SK-N-SH (cell line): ENCODE data around the gene VGLL4. TPM values are rescaled to one million over a fixed set of nuclear protein-coding genes. Genes with fewer than 3 reads are reported as not detected.

ENCODE experiments used
- CTCF ChIA-PET: fragments of 300-600, 350-600 bp; formaldehyde crosslinking; extraction: SDS; loops from one replicate; lab custom pipeline; 2021; lab: Yijun Ruan, JAX
- POLR2A ChIA-PET: fragments of 350-600 bp; sonication (Branson Sonifier 250); formaldehyde crosslinking; extraction: SDS; loops from one replicate; lab custom pipeline; 2020; ENCODE audit warnings: antibody characterized with exemption, inconsistent platforms; lab: Yijun Ruan, JAX
- DNase-seq: peaks from one replicate; pipeline ENCODE4 v3.0.0; 2012
- H2AFZ ChIP-seq: fragments of 200-600 bp; sonication (generic); 2 replicates; pipeline ENCODE4 v1.8.1; 2016; ENCODE audit warnings: antibody characterized with exemption, mild to moderate bottlenecking, low read depth
- H3F3A ChIP-seq: fragments of 200-600 bp; sonication (generic); replicated peaks from 2 replicates; pipeline ENCODE3; 2016; ENCODE audit warnings: antibody characterized with exemption, mild to moderate bottlenecking; ENCODE audit not compliant: insufficient read depth
- H3K27ac ChIP-seq, 2 experiments: fragments of 200-500 bp in 1 of 2; fragments of 200-600 bp in 1 of 2; sonication (Bioruptor generic) in 1 of 2; sonication (generic), shearing (Covaris generic) in 1 of 2; 2 replicates each; pipeline versions ENCODE4 v1.5.1 to v1.6.1; 2014 to 2016; ENCODE audit warnings: low read depth in 2 of 2, inconsistent platforms in 1 of 2, low read length in 1 of 2, mild to moderate bottlenecking in 1 of 2, mixed read lengths in 1 of 2
- H3K27me3 ChIP-seq: fragments of 200-600 bp; sonication (generic), shearing (Covaris generic); 2 replicates; pipeline ENCODE4 v1.6.1; 2016; ENCODE audit warnings: mixed run types; ENCODE audit not compliant: insufficient read depth
- H3K36me3 ChIP-seq, 2 experiments: fragments of 200-500 bp in 1 of 2; fragments of 200-600 bp in 1 of 2; sonication (Bioruptor generic) in 1 of 2; sonication (generic) in 1 of 2; replicated peaks in 1 of 2; 2 replicates each; pipeline versions ENCODE3 to v1.5.1; 2014 to 2016; ENCODE audit warnings: low read length in 1 of 2, mild to moderate bottlenecking in 1 of 2; ENCODE audit not compliant: insufficient read depth in 2 of 2, control insufficient read depth in 1 of 2
- H3K4me1 ChIP-seq, 2 experiments: fragments of 200-500 bp in 1 of 2; fragments of 200-600 bp in 1 of 2; sonication (Bioruptor generic) in 1 of 2; sonication (generic), shearing (Covaris generic) in 1 of 2; 2 replicates each; pipeline versions ENCODE4 v1.5.1 to v1.6.1; 2014 to 2016; ENCODE audit warnings: low read depth in 1 of 2, low read length in 1 of 2, mixed run types in 1 of 2; ENCODE audit not compliant: insufficient read depth in 2 of 2, control insufficient read depth in 1 of 2
- H3K4me2 ChIP-seq: fragments of 200-600 bp; sonication (generic), shearing (Covaris generic); 2 replicates; pipeline ENCODE4 v1.6.1; 2017; ENCODE audit warnings: mixed run types
- H3K4me3 ChIP-seq, 2 experiments: fragments of 200-500 bp in 1 of 2; fragments of 200-600 bp in 1 of 2; sonication (Bioruptor generic) in 1 of 2; sonication (generic), shearing (Covaris generic) in 1 of 2; 2 replicates each; pipeline versions ENCODE4 v1.5.1 to v1.8.1; 2014 to 2016; ENCODE audit warnings: low read depth in 2 of 2, inconsistent platforms in 1 of 2, low read length in 1 of 2, mild to moderate bottlenecking in 1 of 2, mixed read lengths in 1 of 2, moderate library complexity in 1 of 2
- H3K79me2 ChIP-seq: fragments of 200-600 bp; sonication (generic); 2 replicates; pipeline ENCODE4 v1.8.1; 2017; ENCODE audit warnings: mild to moderate bottlenecking; ENCODE audit not compliant: insufficient read depth
- H3K9ac ChIP-seq: fragments of 200-600 bp; sonication (generic); 2 replicates; pipeline ENCODE4 v1.6.1; 2017; ENCODE audit warnings: mixed run types
- H3K9me2 ChIP-seq: fragments of 200-600 bp; sonication (generic); 2 replicates; pipeline ENCODE4 v1.6.1; 2017; ENCODE audit warnings: mixed run types
- H3K9me3 ChIP-seq: fragments of 200-600 bp; sonication (generic); 2 replicates; pipeline ENCODE4 v1.6.1; 2017; ENCODE audit warnings: mixed run types, mild to moderate bottlenecking, moderate library complexity
- H4K20me1 ChIP-seq: fragments of 200-600 bp; sonication (generic); 2 replicates; pipeline ENCODE4 v1.6.1; 2017; ENCODE audit warnings: mild to moderate bottlenecking, mixed run types; ENCODE audit not compliant: insufficient read depth
- EZH2phosphoT487 ChIP-seq: fragments of 200-600 bp; sonication (generic); IDR thresholded peaks from 2 replicates; pipeline ENCODE4 v1.6.1; 2017; ENCODE audit warnings: low read depth, mixed run types, mild to moderate bottlenecking, antibody characterized with exemption, moderate library complexity, borderline replicate concordance
- FOXM1 ChIP-seq: IDR thresholded peaks from 2 replicates; pipeline ENCODE4 v1.4.0; 2012; ENCODE audit warnings: low read depth, mild to moderate bottlenecking
- GABPA ChIP-seq: IDR thresholded peaks from 2 replicates; pipeline ENCODE4 v1.4.0; 2012; ENCODE audit warnings: low read depth, mild to moderate bottlenecking
- IRF3 ChIP-seq: fragments of 150-350 bp; IDR thresholded peaks from 2 replicates; pipeline ENCODE4 v1.6.1; 2016; ENCODE audit warnings: mild to moderate bottlenecking, low read depth, low read length
- NRF1 ChIP-seq: IDR thresholded peaks from 2 replicates; pipeline ENCODE4 v1.6.1; 2012; ENCODE audit warnings: low read depth, mild to moderate bottlenecking, low read length
- PBX3 ChIP-seq: IDR thresholded peaks from 2 replicates; pipeline ENCODE4; 2012
- POLR2AphosphoS5 ChIP-seq: IDR thresholded peaks from 2 replicates; pipeline ENCODE4 v1.6.1; 2012; ENCODE audit warnings: low read depth, low read length
- RAD21 ChIP-seq: IDR thresholded peaks from 2 replicates; pipeline ENCODE4 v1.6.1; 2012; ENCODE audit warnings: mild to moderate bottlenecking, low read length
- RCOR1 ChIP-seq: fragments of 150-350 bp; IDR thresholded peaks from 2 replicates; pipeline ENCODE4 v1.6.1; 2017; ENCODE audit warnings: antibody characterized with exemption, low read length
- REST ChIP-seq: IDR thresholded peaks from 2 replicates; pipeline ENCODE4 v1.6.1; 2012; ENCODE audit warnings: mild to moderate bottlenecking, low read depth, low read length, moderate library complexity
- RXRA ChIP-seq: IDR thresholded peaks from 2 replicates; pipeline ENCODE4 v1.4.0; 2012; ENCODE audit warnings: low read depth, mild to moderate bottlenecking, borderline replicate concordance
- TAF1 ChIP-seq: IDR thresholded peaks from 2 replicates; pipeline ENCODE4 v1.6.1; 2012; ENCODE audit warnings: low read depth, mild to moderate bottlenecking, low read length, moderate library complexity, borderline replicate concordance
- TCF12 ChIP-seq: IDR thresholded peaks from 2 replicates; pipeline ENCODE4 v1.4.0; 2012
- TEAD4 ChIP-seq: IDR thresholded peaks from 2 replicates; pipeline ENCODE4 v1.4.0; 2012; ENCODE audit warnings: mild to moderate bottlenecking, borderline replicate concordance; ENCODE audit not compliant: insufficient read depth
- USF2 ChIP-seq: fragments of 150-350 bp; IDR thresholded peaks from 2 replicates; pipeline ENCODE4 v1.6.1; 2017; ENCODE audit warnings: antibody characterized with exemption, low read length, low read depth, borderline replicate concordance
- YY1 ChIP-seq: IDR thresholded peaks from 2 replicates; pipeline ENCODE4 v1.4.0; 2012; ENCODE audit warnings: low read depth, mild to moderate bottlenecking
- ZBTB33 ChIP-seq: IDR thresholded peaks from 2 replicates; pipeline ENCODE4 v1.4.0; 2012; ENCODE audit warnings: low read depth, borderline replicate concordance
- WGBS: methylation state at CpG from one replicate; pipeline ENCODE4 v1.1.6; 2017; ENCODE audit warnings: low lambda C conversion rate; 5-methylcytosine and 5-hydroxymethylcytosine counted together
- polyA plus RNA-seq, 3 experiments: library from polyadenylated mRNA; depleted of rRNA; stranded (reverse); fragments of >200 nt; gene quantifications; 2 replicates each; pipeline ENCODE4 v1.2.3, GENCODE V29; 2012

The VGLL4 gene
- polyA plus RNA-seq, 1 of the 3 experiments (the other 2 are of a cell fraction), result 48.9 TPM

- TF ChIP-seq USF2 (no peak), RXRA (no peak), TEAD4 (no peak), IRF3 (no peak), RAD21 (no peak), YY1 (no peak), POLR2AphosphoS5 (no peak), FOXM1 (no peak), NRF1 (no peak), RCOR1 (no peak)
- H3K4me1 ChIP-seq, result peaks cover 19 to 22% of the 10 kb centered on the region in 2 experiments; a peak in 2 of 4 replicates
- POLR2A ChIA-PET, result interaction anchor here (0.5 to 1.4 kb wide), 2 partner anchors 16 to 76 kb away, joined by 4 to 5 read pairs; no protein-coding TSS in a partner anchor
- no peak overlapping the region for H3K9ac ChIP-seq
- H3K79me2 ChIP-seq, result peaks cover 43% of the 10 kb centered on the region
- no peaks in the 10 kb centered on the region for H3K9me3 ChIP-seq
- H3F3A ChIP-seq, result peaks cover 34% of the 10 kb centered on the region
- no peaks in the 10 kb centered on the region for H3K9me2 ChIP-seq
- H2AFZ ChIP-seq, result no peak overlapping the region
- no peak overlapping the region for H3K4me2 ChIP-seq
- no peak for DNase-seq
- no peaks in the 10 kb centered on the region for H3K27me3 ChIP-seq
- H4K20me1 ChIP-seq, result peaks cover 37% of the 10 kb centered on the region
- CTCF ChIA-PET, result interaction anchor here (1.9 kb wide), 1 partner anchor 96 kb away, joined by 6 read pairs; no protein-coding TSS in a partner anchor
- H3K36me3 ChIP-seq, result peaks cover 25 to 48% of the 10 kb centered on the region in 2 experiments
- no peak overlapping the region for H3K4me3 ChIP-seq
- WGBS, result 85% methylated on average over 3 of the region's 12 CpGs
- H3K27ac ChIP-seq, result no peak overlapping the region; a peak in 1 of 4 replicates
Measured at GRCh38 chr3:11554666-11555065, 89.0 kb downstream of the VGLL4 start.

- Histone ChIP-seq H3K4me1 (peaks cover 17 to 20% of the 10 kb centered on the region in 2 experiments; a peak in 3 of 4 replicates), H3F3A (peaks cover 34% of the 10 kb centered on the region)
- TF ChIP-seq PBX3 (no peak), FOXM1 (no peak), EZH2phosphoT487 (no peak), TCF12 (no peak), GABPA (no peak), REST (no peak), RXRA (no peak), TAF1 (no peak), ZBTB33 (no peak), IRF3 (no peak)
Measured at GRCh38 chr3:11554236-11554610, 89.5 kb downstream of the VGLL4 start.

More at GRCh38 chr3:11554236-11554610, 89.5 kb downstream of the VGLL4 start:
- peaks cover 33% of the 10 kb centered on the region for H4K20me1 ChIP-seq
- no peaks in the 10 kb centered on the region for H3K9me3 ChIP-seq
- H3K27ac ChIP-seq, result no peak overlapping the region; a peak in 1 of 4 replicates
- H3K4me2 ChIP-seq, result no peak overlapping the region
- H2AFZ ChIP-seq, result no peak overlapping the region
- ChIA-PET CTCF (interaction anchor here (1.9 kb wide), 1 partner anchor 97 kb away, joined by 6 read pairs; no protein-coding TSS in a partner anchor), POLR2A (interaction anchor here (1.4 kb wide), 1 partner anchor 16 kb away, joined by 4 read pairs; no protein-coding TSS in a partner anchor)
- H3K27me3 ChIP-seq, result no peaks in the 10 kb centered on the region
- 95% methylated on average over 3 of the region's 3 CpGs for whole genome bisulfite sequencing
- no peaks in the 10 kb centered on the region for H3K9me2 ChIP-seq
- no peak overlapping the region for H3K4me3 ChIP-seq
- no peak for DNase-seq
- no peak overlapping the region for H3K9ac ChIP-seq
- H3K79me2 ChIP-seq, result peaks cover 38% of the 10 kb centered on the region
- peaks cover 25 to 46% of the 10 kb centered on the region in 2 experiments for H3K36me3 ChIP-seq
